Body of pancreas (tissue), 4 donors: ENCODE data around the gene CCL16. TPM values are rescaled to one million over a fixed set of nuclear protein-coding genes. Genes with fewer than 3 reads are reported as not detected.

Source experiments
- ATAC-seq: fragments of 150-250 bp; one replicate; pipeline ENCODE4 v1.9.1; 2016
- DNase-seq, 4 donors: peaks; one replicate each; pipeline ENCODE4 v3.0.0-alpha.2; 2019
- H3K27ac ChIP-seq, 4 donors: fragments of 200-600 bp; sonication (generic); 1 replicate in 3 of 4; 2 replicates in 1 of 4; pipeline versions ENCODE4 v1.5.1 to v1.6.1; 2016 to 2019; ENCODE audit warnings: mild to moderate bottlenecking in 1 of 4, mixed read lengths in 1 of 4, moderate library complexity in 1 of 4
- H3K27me3 ChIP-seq, 2 donors: fragments of 200-600 bp; sonication (generic); one replicate each; pipeline ENCODE4 v1.6.0; 2016; ENCODE audit warnings: mild to moderate bottlenecking in 1 of 2
- H3K36me3 ChIP-seq, 2 donors: fragments of 200-600 bp; sonication (generic); replicated peaks in 1 of 2; 2 replicates each; pipeline ENCODE4 v1.5.1; 2016; ENCODE audit warnings: low read depth in 2 of 2; ENCODE audit not compliant: insufficient read depth in 1 of 2
- H3K4me1 ChIP-seq: fragments of 200-600 bp; sonication (generic); one replicate; pipeline ENCODE4 v1.6.0; 2016
- H3K4me3 ChIP-seq, 2 donors: fragments of 200-600 bp; sonication (generic); 1 replicate in 1 of 2; 2 replicates in 1 of 2; pipeline ENCODE4 v1.5.1; 2016 to 2019
- H3K9me3 ChIP-seq, 3 donors: fragments of 200-600 bp; sonication (generic); 1 replicate in 2 of 3; 2 replicates in 1 of 3; pipeline ENCODE4 v1.5.1; 2016
- POLR2A ChIP-seq, 3 donors: fragments of 450-650 bp; IDR thresholded peaks; one replicate each; pipeline ENCODE4 v1.6.1; 2016; ENCODE audit warnings: antibody characterized with exemption in 3 of 3, mild to moderate bottlenecking in 2 of 3
- WGBS, 2 donors: methylation state at CpG; one replicate each; pipeline ENCODE4 v1.1.5; 2017; 5-methylcytosine and 5-hydroxymethylcytosine counted together
- intact Hi-C: fragments of 100-400 bp; cut with DNase I; formaldehyde crosslinking; loops from one replicate; pipeline ENCODE4 v1.15.1; 2023
- total RNA-seq, 2 donors: library from RNA; depleted of rRNA; stranded (reverse); fragments of >200 nt; gene quantifications; one replicate each; pipeline ENCODE4 v1.1.0, GENCODE V29; 2016
- TF ChIP-seq, protein P1 (sequence below), 7 experiments: fragments of 450-650 bp in 4 of 7; fragments of 200-600 bp in 3 of 7; sonication (generic) in 3 of 7; IDR thresholded peaks; one replicate each; pipeline ENCODE4 v1.5.1; 2016 to 2019; ENCODE audit warnings: antibody characterized with exemption in 7 of 7

CCL16 gene
- total RNA-seq, 2 donors from 2014 or later: 0.78 TPM; not detected in 1

DNA sequence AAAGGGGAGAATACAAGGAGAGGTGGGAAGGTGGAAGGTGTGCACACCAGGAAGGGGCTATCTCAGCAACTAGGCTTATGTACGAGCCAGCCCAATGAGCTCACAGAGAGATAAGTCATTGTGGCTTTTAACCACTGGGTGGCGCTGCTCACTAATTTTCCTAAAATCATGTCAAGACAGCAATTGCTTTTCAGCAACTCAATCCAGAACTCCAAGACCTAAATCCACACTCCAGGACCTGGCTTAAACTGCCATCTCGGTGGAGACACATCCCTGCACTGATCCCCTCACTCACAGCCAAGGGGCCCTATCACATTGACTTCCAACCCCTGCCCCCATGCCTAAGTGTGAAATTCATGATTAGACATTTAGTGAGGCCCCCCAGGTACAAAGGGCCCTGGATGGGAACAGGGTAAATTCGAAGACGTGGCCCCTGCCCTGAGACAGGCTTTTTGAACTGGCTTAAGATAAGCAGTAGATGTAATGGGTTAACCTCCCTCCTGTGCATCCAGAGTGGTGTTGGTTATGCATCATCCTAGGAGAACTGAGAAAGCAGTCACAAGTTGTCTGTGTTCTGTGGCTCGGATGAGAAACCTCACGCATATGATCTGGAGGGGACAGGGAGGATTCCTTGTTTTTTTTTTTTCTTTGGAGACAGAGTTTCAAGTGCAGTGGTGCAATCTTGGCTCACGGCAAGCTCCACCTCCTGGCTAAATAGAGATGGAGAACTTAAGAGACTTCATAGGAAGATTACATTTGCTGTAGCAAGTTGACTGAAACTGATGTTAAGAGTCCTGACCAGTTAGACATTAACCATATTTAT lies 11.5 kb downstream of the CCL16 start:
- Histone ChIP-seq H3K27me3 (no peaks in the 10 kb centered on the region), H3K9me3 (no peaks in the 10 kb centered on the region), H3K27ac (no peak overlapping the region), H3K4me1 (peaks cover 15% of the 10 kb centered on the region), H3K36me3 (no peaks in the 10 kb centered on the region), H3K4me3 (no peak overlapping the region)
- WGBS, 2 donors: 16 to 20% methylated on average over 8 of the region's 8 CpGs
- intact Hi-C loops: loop anchor here (5.0 to 10.0 kb wide), 2 partner anchors 95 to 178 kb away; partner anchors contain the start of gene CCL18
- DNase-seq: peak; percentile 82 to 87 (median 86)
- no peak for TF ChIP-seq POLR2A (IDR thresholded peaks at IDR 0.05)
- TF ChIP-seq, protein P1, sequence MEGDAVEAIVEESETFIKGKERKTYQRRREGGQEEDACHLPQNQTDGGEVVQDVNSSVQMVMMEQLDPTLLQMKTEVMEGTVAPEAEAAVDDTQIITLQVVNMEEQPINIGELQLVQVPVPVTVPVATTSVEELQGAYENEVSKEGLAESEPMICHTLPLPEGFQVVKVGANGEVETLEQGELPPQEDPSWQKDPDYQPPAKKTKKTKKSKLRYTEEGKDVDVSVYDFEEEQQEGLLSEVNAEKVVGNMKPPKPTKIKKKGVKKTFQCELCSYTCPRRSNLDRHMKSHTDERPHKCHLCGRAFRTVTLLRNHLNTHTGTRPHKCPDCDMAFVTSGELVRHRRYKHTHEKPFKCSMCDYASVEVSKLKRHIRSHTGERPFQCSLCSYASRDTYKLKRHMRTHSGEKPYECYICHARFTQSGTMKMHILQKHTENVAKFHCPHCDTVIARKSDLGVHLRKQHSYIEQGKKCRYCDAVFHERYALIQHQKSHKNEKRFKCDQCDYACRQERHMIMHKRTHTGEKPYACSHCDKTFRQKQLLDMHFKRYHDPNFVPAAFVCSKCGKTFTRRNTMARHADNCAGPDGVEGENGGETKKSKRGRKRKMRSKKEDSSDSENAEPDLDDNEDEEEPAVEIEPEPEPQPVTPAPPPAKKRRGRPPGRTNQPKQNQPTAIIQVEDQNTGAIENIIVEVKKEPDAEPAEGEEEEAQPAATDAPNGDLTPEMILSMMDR (IDR thresholded peaks at IDR 0.05): peak; percentile 77 to 92 (median 88)
- peak; percentile 66 for ATAC-seq

DNA sequence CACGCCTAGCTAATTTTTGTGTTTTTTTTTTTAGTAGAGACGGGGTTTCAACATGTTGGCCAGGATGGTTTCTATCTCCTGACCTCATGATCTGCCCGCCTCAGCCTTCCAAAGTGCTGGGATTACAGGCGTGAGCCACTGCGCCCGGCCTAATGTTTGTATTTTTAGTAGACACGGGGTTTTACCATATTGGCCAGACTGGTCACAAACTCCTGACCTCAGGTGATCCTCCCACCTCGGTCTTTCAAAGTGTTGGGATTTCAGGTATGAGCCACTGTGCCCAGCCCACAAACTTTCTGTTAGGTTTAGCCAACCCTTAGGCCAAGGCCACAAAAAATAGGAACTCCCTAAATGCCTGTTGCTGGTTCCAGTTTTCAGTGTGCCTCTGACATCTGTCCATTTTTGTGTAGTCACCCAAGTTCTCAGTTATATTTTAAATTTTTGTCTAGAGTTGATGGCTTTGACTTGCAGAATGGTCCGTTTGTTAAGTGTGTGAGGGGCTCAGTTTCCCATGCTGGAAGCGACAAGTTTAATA lies 12.7 kb downstream of the CCL16 start:
- Histone ChIP-seq H3K27ac (no peak overlapping the region), H3K9me3 (no peaks in the 10 kb centered on the region), H3K4me1 (peaks cover 10% of the 10 kb centered on the region), H3K4me3 (no peak overlapping the region), H3K27me3 (no peaks in the 10 kb centered on the region), H3K36me3 (no peaks in the 10 kb centered on the region)
- ATAC-seq (no peak), DNase-seq (no peak)
- intact Hi-C loops: loop anchor here (5.0 kb wide), 1 partner anchor 179 kb away; no protein-coding TSS in a partner anchor
- TF ChIP-seq, protein P1 (IDR thresholded peaks at IDR 0.05): no peak
- TF ChIP-seq POLR2A (IDR thresholded peaks at IDR 0.05): no peak
- 49 to 52% methylated on average over 4 to 10 of the region's 10 CpGs for WGBS, 2 donors

DNA sequence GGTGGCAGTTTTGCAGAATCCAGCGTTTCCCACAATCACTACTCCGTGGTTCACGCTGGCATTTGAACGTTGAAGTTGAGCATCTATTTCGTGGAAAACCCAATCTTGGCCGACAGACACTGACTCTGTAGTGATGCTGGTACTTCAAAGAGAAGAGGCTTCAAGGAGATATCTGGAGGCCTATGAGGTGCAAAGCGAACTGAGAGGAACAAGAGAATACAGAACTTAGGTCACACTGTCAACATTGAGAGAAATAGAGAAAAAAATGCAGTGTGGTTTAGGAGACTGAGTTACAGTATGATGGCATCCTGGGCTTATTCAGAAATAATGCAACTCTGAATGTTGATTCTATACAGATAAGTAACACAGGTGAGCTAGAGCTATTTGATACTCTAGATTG lies 16.0 kb downstream of the CCL16 start:
- Histone ChIP-seq H3K36me3 (no peaks in the 10 kb centered on the region), H3K4me3 (no peak overlapping the region), H3K27me3 (peaks cover 0 to 5% of the 10 kb centered on the region in 2 donors), H3K4me1 (no peaks in the 10 kb centered on the region), H3K27ac (no peak overlapping the region), H3K9me3 (no peaks in the 10 kb centered on the region)
- WGBS, 2 donors: 86 to 91% methylated on average over 7 of the region's 7 CpGs
- DNase-seq (no peak), ATAC-seq (no peak)
- TF ChIP-seq POLR2A (IDR thresholded peaks at IDR 0.05): no peak
- TF ChIP-seq, protein P1 (IDR thresholded peaks at IDR 0.05): no peak
- intact Hi-C loops: loop anchor here (5.0 kb wide), 1 partner anchor 182 kb away; no protein-coding TSS in a partner anchor

- peaks cover 0 to 5% of the 10 kb centered on the region in 2 donors for H3K27me3 ChIP-seq
- TF ChIP-seq POLR2A (IDR thresholded peaks at IDR 0.05): no peak
- TF ChIP-seq, protein P1 (IDR thresholded peaks at IDR 0.05): no peak
- H3K9me3 ChIP-seq: no peaks in the 10 kb centered on the region
- intact Hi-C loops: no loop called here
- ATAC-seq: no peak
- 61 to 67% methylated on average over 6 of the region's 6 CpGs for WGBS, 2 donors
- no peak overlapping the region for H3K27ac ChIP-seq
- no peak for DNase-seq
- no peak overlapping the region for H3K4me3 ChIP-seq
- no peaks in the 10 kb centered on the region for H3K4me1 ChIP-seq
- no peaks in the 10 kb centered on the region for H3K36me3 ChIP-seq
These were observed 17.6 kb downstream of the CCL16 start for GRCh38 chr17:35963663-35964062.
